A549 (cell line): ENCODE measurements around the gene TACC2. TPM values are rescaled to one million over a fixed set of nuclear protein-coding genes. Genes with fewer than 3 reads are reported as not detected.
A peak's percentile ranks its signal among the peaks of the same experiment; 100 is the strongest.

Experiments
- ATAC-seq, 2 experiments: fragments of 200-7000 bp in 1 of 2; fragments of >200 bp in 1 of 2; cut with Nextera tagmentation in 1 of 2; cut with Tn5 transposase in 1 of 2; 3 replicates each; pipeline versions ENCODE4 v1.8.0 to v1.9.1; 2018 to 2020; ENCODE audit warnings: mild to moderate bottlenecking in 1 of 2, moderate library complexity in 1 of 2
- CTCF ChIA-PET: fragments of 300-600 bp; sonication (Branson Sonifier 250); formaldehyde crosslinking; extraction: SDS; loops from one replicate; lab custom pipeline; 2021; ENCODE audit warnings: antibody characterized with exemption, inconsistent platforms; lab: Yijun Ruan, JAX
- POLR2A ChIA-PET: fragments of 350-600 bp; formaldehyde crosslinking; extraction: SDS; loops from one replicate; lab custom pipeline; 2021; ENCODE audit warnings: antibody characterized with exemption, inconsistent platforms; lab: Yijun Ruan, JAX
- DNase-seq, 2 experiments: peaks; one replicate each; pipeline versions ENCODE4 v3.0.0 to v3.0.0-alpha.2; 2011 to 2016; ENCODE audit warnings: low read depth in 1 of 2, low spot score in 1 of 2
- FAIRE-seq: peaks from 2 replicates; lab custom pipeline; 2011; peaks lifted over from hg19 to GRCh38; lab: Jason Lieb, UNC
- H3K27ac ChIP-seq, 2 experiments: fragments of >200 bp; sonication (Bioruptor Twin); formaldehyde crosslinking; 3 replicates each; pipeline ENCODE4 v1.5.1; 2016 to 2017
- H3K4me1 ChIP-seq: fragments of >200 bp; sonication (Bioruptor Twin); formaldehyde crosslinking; 3 replicates; pipeline ENCODE4 v1.6.1; 2016
- H3K4me2 ChIP-seq: fragments of >200 bp; sonication (Bioruptor Twin); formaldehyde crosslinking; 3 replicates; pipeline ENCODE4 v1.6.1; 2016
- H3K4me3 ChIP-seq: fragments of >200 bp; sonication (Bioruptor Twin); formaldehyde crosslinking; 3 replicates; pipeline ENCODE4 v1.5.1; 2016
- H3K9me3 ChIP-seq: fragments of >200 bp; sonication (Bioruptor Twin); formaldehyde crosslinking; 3 replicates; pipeline ENCODE4 v1.6.1; 2016
- BCL3 ChIP-seq: fragments of >200 bp; sonication (Bioruptor Twin); formaldehyde crosslinking; IDR thresholded peaks from 3 replicates; pipeline ENCODE4 v1.6.1; 2016
- CBX2 ChIP-seq: fragments of 200-600 bp; sonication (generic); IDR thresholded peaks from 2 replicates; pipeline ENCODE4 v1.6.1; 2016; ENCODE audit warnings: low read depth, mild to moderate bottlenecking, borderline replicate concordance
- CBX8 ChIP-seq: fragments of 200-600 bp; sonication (generic); IDR thresholded peaks from 2 replicates; pipeline ENCODE4 v1.6.1; 2016
- CEBPB ChIP-seq, 2 experiments: fragments of >200 bp in 1 of 2; sonication (Bioruptor Twin) in 1 of 2; formaldehyde crosslinking in 1 of 2; IDR thresholded peaks; 2 replicates each; pipeline ENCODE4 v1.6.1; 2012 to 2016
- CHD2 ChIP-seq: fragments of 150-350 bp; IDR thresholded peaks from 2 replicates; pipeline ENCODE4 v1.6.1; 2014; ENCODE audit warnings: low read length; ENCODE audit not compliant: partially characterized antibody
- CHD4 ChIP-seq: fragments of 200-600 bp; sonication (generic); IDR thresholded peaks from 2 replicates; pipeline ENCODE4 v1.6.1; 2016; ENCODE audit warnings: antibody characterized with exemption, mild to moderate bottlenecking, borderline replicate concordance
- E2F6 ChIP-seq: IDR thresholded peaks from 2 replicates; pipeline ENCODE4 v1.6.1; 2012; ENCODE audit warnings: low read depth, borderline replicate concordance
- EHMT2 ChIP-seq: fragments of 200-600 bp; sonication (generic); IDR thresholded peaks from 2 replicates; pipeline ENCODE4 v1.6.1; 2016; ENCODE audit warnings: antibody characterized with exemption, low read depth, mild to moderate bottlenecking, moderate library complexity
- ELK1 ChIP-seq: fragments of 150-350 bp; IDR thresholded peaks from 2 replicates; pipeline ENCODE4 v1.6.1; 2014; ENCODE audit warnings: low read depth, mild to moderate bottlenecking, low read length
- EP300 ChIP-seq, 2 experiments: fragments of >200 bp; sonication (Bioruptor Twin); formaldehyde crosslinking; IDR thresholded peaks; 2 replicates in 1 of 2; 3 replicates in 1 of 2; pipeline ENCODE4 v1.6.1; 2016 to 2017
- ESRRA ChIP-seq: fragments of 150-350 bp; IDR thresholded peaks from 2 replicates; pipeline ENCODE4 v1.6.1; 2014; ENCODE audit warnings: mild to moderate bottlenecking, low read length, borderline replicate concordance
- FOSB ChIP-seq: fragments of 250-450 bp; sonication (Bioruptor Pico); IDR thresholded peaks from 2 replicates; pipeline ENCODE4 v1.5.0; 2020; ENCODE audit warnings: mild to moderate bottlenecking, moderate library complexity
- FOSL2 ChIP-seq, 2 experiments: fragments of 450-650 bp in 1 of 2; fragments of >200 bp in 1 of 2; sonication (Bioruptor Twin) in 1 of 2; formaldehyde crosslinking; IDR thresholded peaks; 2 replicates each; pipeline versions ENCODE4 v1.5.0 to v1.6.1; 2016 to 2020; ENCODE audit warnings: mild to moderate bottlenecking in 1 of 2, moderate library complexity in 1 of 2
- FOXS1 ChIP-seq: fragments of 250-450 bp; sonication (Bioruptor Pico); IDR thresholded peaks from 2 replicates; pipeline ENCODE4 v1.5.0; 2020; ENCODE audit warnings: mild to moderate bottlenecking, moderate library complexity
- GATA3 ChIP-seq: IDR thresholded peaks from 2 replicates; pipeline ENCODE4 v1.6.1; 2012; ENCODE audit warnings: borderline replicate concordance
- HES2 ChIP-seq: fragments of >200 bp; sonication (Bioruptor Twin); formaldehyde crosslinking; IDR thresholded peaks from 2 replicates; pipeline ENCODE4 v1.6.1; 2016
- MAX ChIP-seq: IDR thresholded peaks from 2 replicates; pipeline ENCODE4 v1.6.1; 2012
- PBX3 ChIP-seq: IDR thresholded peaks from 2 replicates; pipeline ENCODE4 v1.6.1; 2012
- PHF8 ChIP-seq: fragments of 200-600 bp; sonication (generic); IDR thresholded peaks from 2 replicates; pipeline ENCODE4 v1.6.1; 2016; ENCODE audit warnings: low read depth, mild to moderate bottlenecking, antibody characterized with exemption, moderate library complexity, borderline replicate concordance
- POLR2A ChIP-seq: IDR thresholded peaks from 2 replicates; pipeline ENCODE4 v1.6.1; 2012; ENCODE audit warnings: mild to moderate bottlenecking, low read length
- RAD21 ChIP-seq, 2 experiments: fragments of >200 bp in 1 of 2; sonication (Bioruptor Twin) in 1 of 2; formaldehyde crosslinking in 1 of 2; IDR thresholded peaks in 1 of 2; conservative IDR thresholded peaks in 1 of 2; 2 replicates in 1 of 2; 3 replicates in 1 of 2; pipeline ENCODE4 v1.6.1; 2012 to 2018; ENCODE audit warnings: inconsistent platforms in 1 of 2
- REST ChIP-seq: fragments of 200-600 bp; sonication (generic); IDR thresholded peaks from 2 replicates; pipeline ENCODE4 v1.6.1; 2016; ENCODE audit warnings: antibody characterized with exemption, mild to moderate bottlenecking, moderate library complexity
- RFX5 ChIP-seq: fragments of 450-650 bp; IDR thresholded peaks from 2 replicates; pipeline ENCODE4 v1.7.1; 2014; ENCODE audit warnings: antibody characterized with exemption, mild to moderate bottlenecking, moderate library complexity
- TFCP2L1 ChIP-seq: fragments of 250-450 bp; sonication (Bioruptor Pico); IDR thresholded peaks from 2 replicates; pipeline ENCODE4 v1.5.0; 2021; ENCODE audit warnings: mild to moderate bottlenecking
- USF2 ChIP-seq: fragments of 450-650 bp; IDR thresholded peaks from 2 replicates; pipeline ENCODE4 v1.6.1; 2014; ENCODE audit warnings: antibody characterized with exemption
- ZNF302 ChIP-seq: fragments of 250-450 bp; sonication (Bioruptor Pico); IDR thresholded peaks from 2 replicates; pipeline ENCODE4 v1.9.0; 2021; ENCODE audit warnings: inconsistent platforms, mild to moderate bottlenecking, moderate library complexity
- ZSCAN20 ChIP-seq: fragments of 250-450 bp; sonication (Bioruptor Pico); IDR thresholded peaks from 2 replicates; pipeline ENCODE4 v1.8.0; 2022; ENCODE audit warnings: mild to moderate bottlenecking, moderate library complexity
- WGBS: methylation state at CpG from one replicate; pipeline ENCODE4 v1.1.6; 2017; ENCODE audit errors: missing lambda C conversion rate; 5-methylcytosine and 5-hydroxymethylcytosine counted together
- polyA plus RNA-seq, 4 experiments: library from polyadenylated mRNA; depleted of rRNA in 3 of 4; stranded (reverse); fragments of >200 nt; fragmentation: RNase III in 1 of 4; extraction: RNeasy Plus Mini Kit Qiagen cat#74134 plus additional on column Dnase treatment in 1 of 4; gene quantifications; 2 replicates in 3 of 4; 3 replicates in 1 of 4; pipeline ENCODE4 v1.2.3, GENCODE V29; 2011 to 2017

TACC2 gene
- polyA plus RNA-seq, 2 of the 4 experiments (the other 2 are of a cell fraction) = 83.3 to 128 TPM

- Histone ChIP-seq H3K4me1 (peaks cover 58% of the 10 kb centered on the region), H3K4me2 (peak overlapping the region; percentile 95)
- POLR2A ChIA-PET = no interaction called here
- DNase-seq = peak in 1 of 2 experiments; percentile 39
- TF ChIP-seq ZNF302 (CRISPR knock-in tag) (no peak), E2F6 (peak; percentile 5; the same call in 1 of the 2 replicates), MAX (peak; percentile 13; the same call in 1 of the 2 replicates), GATA3 (peak; percentile 18; the same call in 1 of the 2 replicates), EP300 (IDR thresholded peaks at IDR 0.05) (no peak), EHMT2 (no peak), CEBPB (IDR thresholded peaks at IDR 0.05) (no peak), TFCP2L1 (CRISPR knock-in tag) (peak; percentile 9; the same call in 1 of the 2 replicates), CBX8 (no peak), PHF8 (no peak), FOSB (CRISPR knock-in tag) (peak; percentile 40; the same call in 1 of the 2 replicates), FOSL2 (IDR thresholded peaks at IDR 0.05) (no peak), FOSL2 (CRISPR knock-in tag; IDR thresholded peaks at IDR 0.05) (no peak), CBX2 (no peak), POLR2A (no peak), REST (no peak), ZSCAN20 (CRISPR knock-in tag) (no peak), HES2 (no peak), FOXS1 (CRISPR knock-in tag) (no peak), ELK1 (no peak)
- TF ChIP-seq, all 56 proteins: peak for 5
- ATAC-seq (peak; percentile 1 to 10; a peak in 4 of 6 replicates), FAIRE-seq (no peak)
- 8% methylated on average over 18 of the region's 18 CpGs for WGBS
- CTCF ChIA-PET = interaction anchor here (0.7 to 4.3 kb wide), 13 partner anchors 10 to 102 kb away, joined by 3 to 74 read pairs (median 23); no protein-coding TSS in a partner anchor
- Histone ChIP-seq H3K4me3 (peak overlapping the region; percentile 95), H3K9me3 (no peaks in the 10 kb centered on the region), H3K27ac (peak overlapping the region; percentile 98)
Observed at GRCh38 chr10:122113945-122114747, 125.2 kb downstream of the TACC2 start.

GRCh38 chr10:122115874-122116273 is 126.9 kb downstream of the TACC2 start:
- Histone ChIP-seq H3K4me1 (peaks cover 73% of the 10 kb centered on the region), H3K4me3 (peak overlapping the region; percentile 95), H3K9me3 (no peaks in the 10 kb centered on the region), H3K27ac (peak overlapping the region; percentile 98), H3K4me2 (peak overlapping the region; percentile 95)
- POLR2A ChIA-PET = interaction anchor here (1.2 to 1.8 kb wide), 2 partner anchors 14 to 188 kb away, joined by 3 to 5 read pairs; partner anchors contain the start of gene ATE1
- DNase-seq = no peak
- ATAC-seq = no peak
- WGBS = 19% methylated on average over 4 of the region's 4 CpGs
- no peak for FAIRE-seq
- CTCF ChIA-PET = interaction anchor here (1.2 to 3.2 kb wide), 6 partner anchors 12 to 152 kb away, joined by 3 to 25 read pairs (median 4); no protein-coding TSS in a partner anchor
- no peak for TF ChIP-seq CBX8
- TF ChIP-seq RFX5 = no peak
- TF ChIP-seq CEBPB (IDR thresholded peaks at IDR 0.05) = no peak
- no peak for TF ChIP-seq CHD2
- no peak for TF ChIP-seq FOSB (CRISPR knock-in tag)
- TF ChIP-seq BCL3 = no peak
- TF ChIP-seq CHD4 = no peak
- no peak for TF ChIP-seq USF2
- no peak for TF ChIP-seq RAD21 (conservative IDR thresholded peaks at IDR 0.05 in 1 of 2, IDR thresholded peaks at IDR 0.05 in 1 of 2)
- TF ChIP-seq PBX3 = no peak
- no peak for TF ChIP-seq CBX2
- TF ChIP-seq ESRRA = no peak
